UCSD-AML1 (cell line): ENCODE data around the gene SPRY4.
"Not testable (repeated sequence)": the region's sequence is repeated elsewhere in the genome, so short reads cannot be mapped to it uniquely, and the experiment has no call there.

Experiments used
- DNase-seq: peaks from one replicate; lab custom pipeline; 2025; ENCODE audit not compliant: unreplicated experiment; lab: John Stamatoyannopoulos, UW

Gene SPRY4

GRCh38 chr5:142316051-142316450 is 8.8 kb downstream of the SPRY4 start:
- DNase-seq: no peak

DNA sequence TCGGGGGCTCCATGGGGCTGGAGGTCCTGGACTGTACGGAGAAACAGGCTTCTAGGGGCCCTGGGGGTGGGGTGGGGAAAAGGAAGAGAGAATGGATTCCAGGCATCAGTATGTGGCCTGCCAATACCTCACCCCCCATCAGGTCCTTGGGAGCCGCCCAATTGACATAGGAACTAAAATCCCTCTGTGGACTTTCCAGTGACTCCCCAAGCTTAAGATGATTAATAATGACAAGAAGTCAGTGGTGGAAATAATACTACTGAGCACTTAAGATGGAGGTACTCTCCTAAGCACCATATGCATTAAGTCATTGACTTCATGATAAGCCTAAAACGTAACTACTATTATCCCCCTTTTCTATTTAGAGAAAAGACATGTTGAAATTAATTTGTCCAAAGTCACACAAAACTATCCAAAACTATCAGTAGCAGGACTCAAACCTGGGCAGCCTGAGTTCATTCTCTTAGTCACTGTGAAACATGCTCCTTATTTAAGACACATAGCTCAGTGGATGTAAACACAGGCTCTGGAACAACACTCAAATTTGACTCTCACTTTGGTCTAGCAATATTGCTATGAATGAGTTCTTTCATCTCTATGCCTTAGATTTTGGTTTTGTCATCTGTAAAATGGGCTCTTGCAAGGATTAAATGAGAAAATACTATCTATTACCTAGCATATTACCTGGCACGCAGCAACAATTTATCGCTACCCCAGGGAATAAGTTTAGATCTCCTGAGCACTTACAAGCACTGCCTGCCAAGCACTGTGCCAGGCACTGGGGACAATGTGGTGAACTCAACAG is 9.5 kb downstream of the SPRY4 start:
- no peak for DNase-seq

DNA sequence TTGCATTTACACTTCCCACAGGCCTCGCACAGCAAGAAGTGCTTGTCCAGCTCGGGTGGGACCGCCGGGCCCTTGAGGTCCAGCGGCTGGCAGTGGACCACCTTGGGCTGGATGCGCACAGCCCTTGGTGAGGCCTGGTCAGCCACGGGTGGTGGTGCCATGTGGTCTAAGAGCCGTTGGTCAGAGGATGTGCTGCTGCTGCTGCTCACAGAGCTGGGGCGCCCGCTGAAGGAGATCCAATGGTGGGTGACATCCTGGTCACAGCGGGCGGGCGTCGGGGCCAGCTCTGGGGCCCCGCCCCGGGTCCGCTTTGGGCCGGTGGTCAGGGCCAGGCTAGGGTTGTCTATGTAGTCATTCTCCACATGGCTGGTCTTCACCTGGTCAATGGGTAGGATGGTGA is 10.2 kb downstream of the SPRY4 start:
- DNase-seq: no peak

DNA sequence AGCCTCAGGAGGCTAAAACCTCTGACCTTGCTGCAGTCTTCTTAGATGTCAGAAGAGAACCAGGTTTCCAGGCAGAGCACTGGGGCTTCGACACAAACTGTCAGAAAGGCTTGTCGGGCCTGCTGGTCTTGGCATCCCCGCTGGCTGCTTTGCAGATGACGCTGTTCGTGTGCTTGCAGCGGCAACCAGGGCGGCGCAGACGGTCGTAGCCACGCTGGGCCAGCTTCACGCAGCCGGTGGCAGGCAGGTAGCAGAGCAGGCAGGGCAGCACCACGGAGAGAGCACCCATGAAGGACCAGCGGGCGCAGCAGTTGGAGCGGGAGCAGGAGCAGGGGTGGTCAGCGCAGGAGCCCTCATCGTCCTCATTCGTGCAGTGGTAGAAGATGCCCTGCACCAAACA is 10.7 kb downstream of the SPRY4 start:
- DNase-seq: no peak

- no peak for DNase-seq
Measured at GRCh38 chr5:142313682-142314081, 11.1 kb downstream of the SPRY4 start.

- DNase-seq: no peak
Measured at GRCh38 chr5:142313275-142313674, 11.5 kb downstream of the SPRY4 start.

DNA sequence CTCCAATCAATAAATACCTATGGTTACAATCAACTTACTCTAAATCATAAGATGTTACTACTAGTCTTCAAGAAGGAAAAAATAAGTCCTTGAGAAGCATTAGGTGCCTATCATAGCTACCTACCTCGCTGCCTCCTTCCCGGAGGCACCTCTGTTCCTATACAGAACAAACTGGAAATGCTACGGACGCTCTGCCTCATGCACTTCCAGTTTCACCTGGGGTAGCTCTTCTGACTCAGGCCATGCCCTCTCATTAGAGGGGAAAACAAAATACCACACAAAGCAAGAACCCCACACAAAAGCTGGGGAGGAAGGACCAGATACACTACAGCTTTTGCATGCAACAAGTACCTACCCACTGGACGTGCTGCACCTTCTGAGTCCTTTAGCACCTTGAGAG is 12.4 kb downstream of the SPRY4 start:
- DNase-seq: no peak

DNA sequence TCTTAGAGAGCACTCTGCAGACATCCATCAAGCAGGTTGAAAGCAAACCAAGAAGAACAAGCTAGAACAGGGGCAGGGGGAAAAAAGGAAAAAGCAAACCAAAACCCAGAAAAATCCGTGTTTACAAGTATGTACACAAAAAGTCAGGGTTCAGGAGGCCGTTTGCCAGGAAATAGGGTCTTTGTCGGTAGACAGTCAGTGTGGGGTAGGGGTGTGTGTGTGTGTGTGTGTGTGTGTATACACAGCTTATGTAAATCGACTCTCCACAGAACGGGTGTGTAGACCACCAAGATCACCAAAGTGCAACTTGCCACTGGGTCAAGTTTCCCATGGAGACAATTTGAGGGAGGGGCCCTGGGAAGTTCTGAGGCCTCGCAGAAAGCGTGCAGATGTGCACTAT is 13.1 kb downstream of the SPRY4 start:
- DNase-seq: no peak

GRCh38 chr5:142310803-142311202 is 14.0 kb downstream of the SPRY4 start:
- no peak for DNase-seq

DNA sequence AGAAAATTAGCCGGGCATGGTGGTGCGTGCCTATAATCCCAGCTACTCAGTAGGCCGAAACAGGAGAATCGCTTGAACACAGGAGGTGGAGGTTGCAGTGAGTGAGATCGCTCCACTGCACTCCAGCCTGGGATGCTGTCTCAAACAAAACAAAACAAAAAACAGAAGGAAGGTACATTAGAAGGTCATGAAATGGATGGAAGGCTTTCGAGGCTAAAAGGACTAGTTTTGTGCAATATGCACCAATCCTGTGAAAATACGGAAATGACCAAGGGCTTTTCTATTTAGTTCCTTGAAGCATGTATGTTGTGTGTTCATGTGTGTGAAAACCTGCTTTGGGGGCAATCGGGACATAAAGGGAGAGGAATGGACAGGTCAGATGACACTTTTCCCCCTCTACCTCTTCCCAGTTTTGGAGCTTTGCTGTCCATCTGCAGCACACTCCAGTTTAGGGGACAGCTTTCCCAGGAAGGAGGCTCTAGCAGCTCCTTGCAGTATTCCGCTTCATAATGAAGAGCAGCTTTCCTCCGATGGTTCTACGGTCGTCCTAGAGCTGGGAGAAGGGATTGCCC is 15.0 kb downstream of the SPRY4 start:
- no peak for DNase-seq

DNA sequence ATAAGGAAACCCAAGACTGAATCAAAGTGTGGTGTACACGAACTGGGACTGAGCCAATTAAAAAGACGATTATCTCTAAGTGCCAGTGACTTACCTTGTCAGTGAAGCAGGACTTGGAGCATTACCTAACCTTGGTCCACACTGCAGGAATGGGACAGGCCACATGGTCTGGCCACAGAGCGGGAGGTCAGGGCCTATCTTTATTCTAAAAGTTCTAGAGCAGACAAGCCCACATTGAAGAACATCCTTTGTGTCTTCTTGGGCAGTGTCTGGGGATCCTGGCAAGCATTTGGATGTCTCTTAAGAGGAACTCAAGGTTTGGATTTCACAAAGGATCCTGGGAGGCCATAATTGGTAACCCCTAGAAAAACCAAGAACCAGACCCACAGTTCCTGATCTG is 16.5 kb downstream of the SPRY4 start:
- no peak for DNase-seq

GRCh38 chr5:142307146-142307890 is 17.5 kb downstream of the SPRY4 start:
- no peak for DNase-seq

DNA sequence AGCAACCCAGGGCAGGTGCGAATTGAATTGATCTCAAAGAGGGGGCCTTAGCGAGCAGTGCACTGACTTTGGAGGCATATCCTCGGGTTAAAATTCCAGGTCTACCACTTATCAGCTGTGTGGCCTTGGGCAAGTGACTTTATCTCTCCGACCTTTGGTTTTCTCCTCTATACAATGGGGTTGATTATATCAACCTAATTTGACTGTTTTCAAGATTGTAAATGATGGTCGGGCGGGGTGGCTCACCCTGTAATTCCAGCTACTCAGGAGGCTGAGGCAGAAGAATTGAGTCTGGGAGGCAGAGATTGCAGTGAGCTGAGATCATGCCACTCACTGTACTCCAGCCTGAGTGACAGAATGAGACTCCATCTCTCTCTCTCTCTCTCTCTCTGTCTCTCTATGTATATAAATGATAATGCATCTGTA is 18.7 kb downstream of the SPRY4 start:
- DNase-seq: no peak

GRCh38 chr5:142305211-142305610 is 19.6 kb downstream of the SPRY4 start:
- no peak for DNase-seq

- DNase-seq: no peak
Measured at GRCh38 chr5:142304013-142304701, 20.7 kb downstream of the SPRY4 start.

GRCh38 chr5:142303565-142303964 is 21.3 kb downstream of the SPRY4 start:
- no peak for DNase-seq

DNA sequence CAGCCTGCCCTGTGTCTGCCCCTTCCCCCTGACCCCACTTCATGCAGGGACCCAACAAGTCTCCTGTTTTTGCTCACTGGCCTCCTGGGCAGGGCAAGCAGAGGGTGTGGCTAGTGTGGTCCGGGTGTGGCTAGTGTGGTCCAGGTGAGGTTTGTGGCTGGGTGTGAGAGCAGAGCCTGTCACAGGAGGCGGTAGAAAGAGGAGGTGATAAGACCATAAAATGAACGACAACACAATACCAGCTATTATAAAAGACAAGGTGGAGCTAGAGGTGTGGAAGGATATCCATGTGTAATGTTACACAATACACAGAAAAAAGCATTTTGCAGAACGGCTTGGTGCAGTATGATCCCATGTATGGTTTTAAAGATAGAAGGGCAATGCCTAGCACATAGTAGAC is 23.3 kb downstream of the SPRY4 start:
- no peak for DNase-seq

DNA sequence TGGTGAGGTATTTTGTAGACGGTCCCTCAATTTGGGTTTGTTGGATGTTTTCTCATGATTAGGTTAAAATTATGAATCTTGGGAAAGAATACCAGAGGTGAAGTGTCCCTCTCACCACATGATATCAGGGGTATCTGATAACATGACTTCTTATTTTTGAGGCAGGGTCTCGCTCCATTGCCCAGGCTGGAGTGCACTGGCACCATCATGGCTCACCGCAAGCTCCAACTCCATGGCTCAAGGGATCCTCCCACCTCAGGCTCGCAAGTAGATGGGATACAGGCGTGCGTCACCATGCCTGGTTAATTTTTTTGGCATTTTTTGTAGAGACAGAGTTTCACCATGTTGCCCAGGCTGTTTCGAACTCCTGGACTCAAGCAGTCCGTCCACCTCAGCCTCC is 24.1 kb downstream of the SPRY4 start:
- DNase-seq: no peak

DNA sequence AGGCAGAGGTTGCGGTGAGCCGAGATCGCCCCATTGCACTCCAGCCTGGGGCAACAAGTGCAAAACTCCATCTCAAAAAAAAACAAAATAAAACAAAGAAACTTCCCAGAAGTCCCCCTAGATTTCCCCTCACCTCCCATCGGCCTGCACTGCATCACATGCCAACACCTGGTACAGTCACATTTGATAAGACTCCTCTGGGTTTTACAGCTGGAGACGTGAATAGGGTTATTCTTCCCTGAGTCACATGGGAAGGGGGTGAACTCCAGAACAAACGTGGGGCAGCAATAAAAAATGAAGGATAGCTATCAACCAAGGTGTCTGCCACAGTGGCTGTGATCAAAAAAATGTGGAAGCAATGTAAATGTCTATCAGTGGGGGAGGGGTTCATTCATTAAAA is 26.0 kb downstream of the SPRY4 start:
- DNase-seq: no peak

DNA sequence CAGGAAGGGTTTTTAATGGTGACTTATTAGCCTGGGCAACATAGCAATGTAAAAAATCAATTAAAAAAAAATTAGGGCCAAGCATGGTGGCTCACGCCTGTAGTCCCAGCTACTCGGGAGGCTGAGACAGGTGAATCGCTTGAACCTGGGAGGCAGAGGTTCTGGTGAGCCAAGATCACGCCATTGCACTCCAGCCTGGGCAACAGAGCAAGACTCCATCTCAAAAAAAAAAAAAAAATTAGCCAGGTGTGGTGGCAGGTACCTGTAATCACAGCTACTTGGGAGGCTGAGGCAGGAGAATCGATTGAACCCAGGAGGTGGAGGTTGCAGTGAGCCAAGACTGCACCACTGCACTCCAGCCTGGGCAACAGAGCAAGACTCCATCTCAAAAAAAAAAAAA is 27.0 kb downstream of the SPRY4 start:
- not testable (repeated sequence) for DNase-seq

DNA sequence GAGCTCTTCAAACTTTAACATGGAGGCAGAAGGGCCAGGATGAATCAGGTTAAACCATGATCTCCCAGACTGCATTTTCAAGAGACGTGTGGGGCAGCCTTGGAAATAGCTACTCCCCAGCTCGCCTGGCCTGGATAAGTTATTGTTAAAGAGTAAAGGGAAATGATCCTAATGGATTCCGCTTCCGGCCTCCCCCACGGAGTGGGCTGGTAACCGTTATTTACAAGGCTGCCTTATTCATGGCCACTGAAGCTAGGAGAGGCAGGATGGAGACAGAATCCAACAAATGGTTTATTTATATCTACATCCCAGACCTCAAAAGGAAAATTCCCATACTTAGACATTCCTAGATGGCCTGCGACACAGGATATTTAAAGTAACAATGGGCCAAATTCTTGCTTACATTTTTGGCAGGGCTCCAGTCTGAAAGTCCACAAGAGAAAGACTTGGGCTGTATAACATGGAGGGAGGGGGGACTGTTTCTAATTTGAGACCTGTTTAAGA is 27.9 kb downstream of the SPRY4 start:
- DNase-seq: no peak
